ENCODE data around the gene LIME1. TPM values are rescaled to one million over a fixed set of nuclear protein-coding genes. Genes with fewer than 3 reads are reported as not detected.
A peak's percentile ranks its signal among the peaks of the same experiment; 100 is the strongest.

Gene LIME1
- total RNA-seq, 5 donors from 2014 or later (not counting 1 experiment from before 2014, with no cell fraction given): 144 to 248 (median 172) TPM

GRCh38 chr20:63749597-63750508, 13.4 kb downstream of the LIME1 start:
- Histone ChIP-seq H3K36me3 (ENCODE audit: control insufficient read depth in 2 of 2, extremely low read depth in 1 of 2, insufficient read depth in 1 of 2, low read length in 1 of 2) (no peaks in the 10 kb centered on the region), H3K27me3 (replicated peaks in 1 of 2; ENCODE audit: control insufficient read depth in 2 of 2, extremely low read depth in 1 of 2, insufficient read depth in 2 of 2, low read length in 1 of 2) (no peaks in the 10 kb centered on the region), H3K4me3 (ENCODE audit: control insufficient read depth in 1 of 2, extremely low read depth in 1 of 2, low read length in 1 of 2) (no peak overlapping the region), H3K27ac (ENCODE audit: low read length) (peak overlapping the region; percentile 71), H3K4me1 (ENCODE audit: control insufficient read depth in 1 of 2, extremely low read depth in 1 of 2, insufficient read depth in 2 of 2, low read length in 2 of 2) (peaks cover 15 to 48% of the 10 kb centered on the region in 2 experiments), H3K9me3 (no peaks in the 10 kb centered on the region)
- WGBS (ENCODE audit: insufficient coverage): 98% methylated on average over 14 of the region's 16 CpGs
- DNase-seq (no peak), ATAC-seq (replicated peaks in 1 of 4) (no peak)
- H3K36me3 Mint-ChIP-seq: no peaks in the 10 kb centered on the region
- peak overlapping the region; percentile 96 to 97 for H3K27ac Mint-ChIP-seq
- ChIA-PET CTCF (interaction anchor here in 1 of 2 donors (0.6 kb wide), 1 partner anchor 28 kb away, joined by 5 read pairs; no protein-coding TSS in a partner anchor), POLR2A (no interaction called here)
- H3K9me3 Mint-ChIP-seq: no peaks in the 10 kb centered on the region
- peaks cover 24 to 34% (median 29%) of the 10 kb centered on the region in 3 donors for H3K4me1 Mint-ChIP-seq
- H3K27me3 Mint-ChIP-seq: no peaks in the 10 kb centered on the region
- H3K4me3 Mint-ChIP-seq: peak overlapping the region in 1 of 3 donors; percentile 72

GRCh38 chr20:63750807-63751470, 14.5 kb downstream of the LIME1 start:
- Histone ChIP-seq H3K4me3 (ENCODE audit: control insufficient read depth in 1 of 2, extremely low read depth in 1 of 2, low read length in 1 of 2) (peak overlapping the region; percentile 28 to 37), H3K4me1 (ENCODE audit: control insufficient read depth in 1 of 2, extremely low read depth in 1 of 2, insufficient read depth in 2 of 2, low read length in 2 of 2) (peaks cover 15 to 48% of the 10 kb centered on the region in 2 experiments), H3K36me3 (ENCODE audit: control insufficient read depth in 2 of 2, extremely low read depth in 1 of 2, insufficient read depth in 1 of 2, low read length in 1 of 2) (no peaks in the 10 kb centered on the region), H3K27me3 (replicated peaks in 1 of 2; ENCODE audit: control insufficient read depth in 2 of 2, extremely low read depth in 1 of 2, insufficient read depth in 2 of 2, low read length in 1 of 2) (no peaks in the 10 kb centered on the region), H3K9me3 (no peaks in the 10 kb centered on the region), H3K27ac (ENCODE audit: low read length) (peak overlapping the region; percentile 71)
- ATAC-seq (replicated peaks in 1 of 4): peak; percentile 94 to 98 (median 95)
- Mint-ChIP-seq H3K27me3 (no peaks in the 10 kb centered on the region), H3K4me3 (peak overlapping the region; percentile 64 to 72 (median 66)), H3K9me3 (no peaks in the 10 kb centered on the region), H3K36me3 (no peaks in the 10 kb centered on the region), H3K27ac (peak overlapping the region; percentile 96 to 97), H3K4me1 (peaks cover 30 to 32% (median 31%) of the 10 kb centered on the region in 3 donors)
- DNase-seq: peak in 33 of 35 experiments; percentile 42 to 83 (median 61)
- WGBS (ENCODE audit: insufficient coverage): 15% methylated on average over 18 of the region's 26 CpGs
- ChIA-PET CTCF (interaction anchor here in 1 of 2 donors (0.6 kb wide), 1 partner anchor 11 kb away, joined by 3 read pairs; no protein-coding TSS in a partner anchor), POLR2A (interaction anchor here in 1 of 2 donors (0.5 kb wide), 1 partner anchor 1007 kb away, joined by 3 read pairs; no protein-coding TSS in a partner anchor)

GRCh38 chr20:63751471-63752271, 15.2 kb downstream of the LIME1 start:
- ATAC-seq (replicated peaks in 1 of 4): peak in 3 of 4 experiments; percentile 7 to 14 (median 8)
- H3K36me3 Mint-ChIP-seq: no peaks in the 10 kb centered on the region
- Histone ChIP-seq H3K4me3 (ENCODE audit: control insufficient read depth in 1 of 2, extremely low read depth in 1 of 2, low read length in 1 of 2) (peak overlapping the region in 1 of 2 donors; percentile 37), H3K4me1 (ENCODE audit: control insufficient read depth in 1 of 2, extremely low read depth in 1 of 2, insufficient read depth in 2 of 2, low read length in 2 of 2) (peaks cover 16 to 51% of the 10 kb centered on the region in 2 experiments), H3K9me3 (no peaks in the 10 kb centered on the region), H3K27ac (ENCODE audit: low read length) (peak overlapping the region; percentile 71), H3K27me3 (replicated peaks in 1 of 2; ENCODE audit: control insufficient read depth in 2 of 2, extremely low read depth in 1 of 2, insufficient read depth in 2 of 2, low read length in 1 of 2) (no peaks in the 10 kb centered on the region), H3K36me3 (ENCODE audit: control insufficient read depth in 2 of 2, extremely low read depth in 1 of 2, insufficient read depth in 1 of 2, low read length in 1 of 2) (no peaks in the 10 kb centered on the region)
- peak in 1 of 35 experiments; percentile 25 for DNase-seq
- peaks cover 33 to 38% (median 35%) of the 10 kb centered on the region in 3 donors for H3K4me1 Mint-ChIP-seq
- peak overlapping the region; percentile 96 to 97 for H3K27ac Mint-ChIP-seq
- ChIA-PET POLR2A (no interaction called here), CTCF (interaction anchor here in 1 of 2 donors (0.7 kb wide), 1 partner anchor 228 kb away, joined by 4 read pairs; the partner anchor contains the start of gene SAMD10)
- H3K4me3 Mint-ChIP-seq: peak overlapping the region; percentile 64 to 72 (median 66)
- H3K27me3 Mint-ChIP-seq: no peaks in the 10 kb centered on the region
- WGBS (ENCODE audit: insufficient coverage): 81% methylated on average over 20 of the region's 45 CpGs
- no peaks in the 10 kb centered on the region for H3K9me3 Mint-ChIP-seq

GRCh38 chr20:63752411-63753101, 16.1 kb downstream of the LIME1 start:
- 97% methylated on average over 49 of the region's 50 CpGs for WGBS (ENCODE audit: insufficient coverage)
- POLR2A ChIA-PET: no interaction called here
- no peaks in the 10 kb centered on the region for H3K9me3 Mint-ChIP-seq
- no peaks in the 10 kb centered on the region for H3K27me3 ChIP-seq (replicated peaks in 1 of 2; ENCODE audit: control insufficient read depth in 2 of 2, extremely low read depth in 1 of 2, insufficient read depth in 2 of 2, low read length in 1 of 2)
- peak overlapping the region in 1 of 3 donors; percentile 62 for H3K4me3 Mint-ChIP-seq
- peaks cover 36 to 47% (median 37%) of the 10 kb centered on the region in 3 donors for H3K4me1 Mint-ChIP-seq
- H3K36me3 ChIP-seq (ENCODE audit: control insufficient read depth in 2 of 2, extremely low read depth in 1 of 2, insufficient read depth in 1 of 2, low read length in 1 of 2): no peaks in the 10 kb centered on the region
- H3K9me3 ChIP-seq: no peaks in the 10 kb centered on the region
- DNase-seq (no peak), ATAC-seq (replicated peaks in 1 of 4) (no peak)
- H3K4me3 ChIP-seq (ENCODE audit: control insufficient read depth in 1 of 2, extremely low read depth in 1 of 2, low read length in 1 of 2): no peak overlapping the region
- H3K27ac Mint-ChIP-seq: peak overlapping the region in 1 of 2 donors; percentile 55
- CTCF ChIA-PET: no interaction called here
- H3K27me3 Mint-ChIP-seq: no peaks in the 10 kb centered on the region
- H3K27ac ChIP-seq (ENCODE audit: low read length): no peak overlapping the region
- peaks cover 18 to 52% of the 10 kb centered on the region in 2 experiments for H3K4me1 ChIP-seq (ENCODE audit: control insufficient read depth in 1 of 2, extremely low read depth in 1 of 2, insufficient read depth in 2 of 2, low read length in 2 of 2)
- no peaks in the 10 kb centered on the region for H3K36me3 Mint-ChIP-seq

- ATAC-seq (replicated peaks in 1 of 4): no peak
- Histone ChIP-seq H3K27ac (ENCODE audit: low read length) (no peak overlapping the region), H3K4me3 (ENCODE audit: control insufficient read depth in 1 of 2, extremely low read depth in 1 of 2, low read length in 1 of 2) (no peak overlapping the region), H3K9me3 (no peaks in the 10 kb centered on the region), H3K4me1 (ENCODE audit: control insufficient read depth in 1 of 2, extremely low read depth in 1 of 2, insufficient read depth in 2 of 2, low read length in 2 of 2) (peaks cover 18 to 43% of the 10 kb centered on the region in 2 experiments), H3K36me3 (ENCODE audit: control insufficient read depth in 2 of 2, extremely low read depth in 1 of 2, insufficient read depth in 1 of 2, low read length in 1 of 2) (no peaks in the 10 kb centered on the region), H3K27me3 (replicated peaks in 1 of 2; ENCODE audit: control insufficient read depth in 2 of 2, extremely low read depth in 1 of 2, insufficient read depth in 2 of 2, low read length in 1 of 2) (no peaks in the 10 kb centered on the region)
- no peak overlapping the region for H3K27ac Mint-ChIP-seq
- ChIA-PET CTCF (no interaction called here), POLR2A (no interaction called here)
- H3K4me1 Mint-ChIP-seq: peaks cover 36 to 48% (median 37%) of the 10 kb centered on the region in 3 donors
- no peaks in the 10 kb centered on the region for H3K36me3 Mint-ChIP-seq
- H3K27me3 Mint-ChIP-seq: no peaks in the 10 kb centered on the region
- no peak overlapping the region for H3K4me3 Mint-ChIP-seq
- no peak for DNase-seq
- H3K9me3 Mint-ChIP-seq: no peaks in the 10 kb centered on the region
- 97% methylated on average over 13 of the region's 13 CpGs for WGBS (ENCODE audit: insufficient coverage)
Measured at GRCh38 chr20:63753381-63753780, 16.9 kb downstream of the LIME1 start.

All from T-cell (primary cell).